GM19025 (cell line): ENCODE results near the gene RRP15.
"Not testable (repeated sequence)": the region's sequence is repeated elsewhere in the genome, so short reads cannot be mapped to it uniquely, and the experiment has no call there.

Experiments
- ATAC-seq: cut with Tn5 transposase; IDR thresholded peaks from one replicate; pipeline ENCODE4 v1.9.1; 2021; ENCODE audit warnings: mild to moderate bottlenecking, low read depth, moderate library complexity; ENCODE audit not compliant: unreplicated experiment

Gene RRP15

DNA sequence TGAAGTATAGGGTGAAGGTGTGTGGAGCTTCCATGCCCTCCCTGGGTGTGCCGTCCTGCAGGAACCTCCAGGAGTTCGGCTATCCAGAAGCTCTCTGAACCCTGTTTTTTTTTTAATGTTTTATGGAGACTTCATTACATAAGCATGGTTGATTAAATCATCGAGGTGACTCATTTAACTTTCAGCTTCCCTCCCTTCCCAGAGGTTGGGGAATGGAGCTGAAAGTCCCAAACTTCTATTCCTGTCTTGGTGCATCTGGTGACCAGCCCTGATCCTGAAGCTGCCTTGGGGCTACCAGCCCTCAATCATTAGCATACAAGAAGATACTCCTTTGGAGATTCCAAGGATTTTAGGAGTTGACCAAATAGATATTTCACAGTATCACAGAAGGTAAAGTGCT lies 9.5 kb downstream of the RRP15 start:
- ATAC-seq = no peak

DNA sequence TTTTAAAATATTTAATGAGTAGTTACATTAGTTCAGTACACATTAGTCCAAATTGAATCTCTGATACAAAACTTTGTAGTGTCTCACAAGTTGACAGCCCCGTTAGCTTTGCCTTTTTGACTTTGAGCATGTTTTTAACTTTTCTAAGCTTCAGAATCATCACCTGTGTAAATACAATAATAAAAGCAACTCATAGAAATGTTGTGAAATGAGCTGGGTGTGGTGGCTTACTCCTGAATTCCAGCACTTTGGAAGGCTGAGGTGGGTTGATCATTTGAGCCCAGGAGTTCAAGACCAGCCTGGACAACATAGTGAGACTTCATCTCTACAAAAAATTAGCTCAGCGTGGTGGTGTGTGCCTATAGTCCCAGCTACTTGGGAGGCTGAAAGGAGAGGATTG lies 11.1 kb downstream of the RRP15 start:
- ATAC-seq = no peak

DNA sequence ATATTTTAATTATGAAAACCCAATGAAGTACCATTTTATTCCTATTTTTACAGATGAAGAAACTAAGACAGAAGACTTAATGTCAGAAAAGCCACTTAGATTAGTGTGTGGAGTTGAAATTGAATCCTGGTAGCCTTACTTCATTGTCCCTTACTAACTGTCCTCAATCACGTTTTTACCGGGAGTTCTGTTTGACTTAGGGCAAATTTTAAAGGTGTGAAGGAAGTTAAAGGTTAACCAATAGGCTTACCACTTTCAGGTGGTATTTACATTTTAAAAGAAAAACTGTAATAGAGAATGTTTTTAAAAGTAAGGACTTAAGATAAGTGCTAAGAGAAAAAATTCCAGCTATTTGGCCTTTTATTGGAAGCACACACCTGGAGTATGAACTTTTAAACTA lies 12.4 kb downstream of the RRP15 start:
- ATAC-seq = no peak

DNA sequence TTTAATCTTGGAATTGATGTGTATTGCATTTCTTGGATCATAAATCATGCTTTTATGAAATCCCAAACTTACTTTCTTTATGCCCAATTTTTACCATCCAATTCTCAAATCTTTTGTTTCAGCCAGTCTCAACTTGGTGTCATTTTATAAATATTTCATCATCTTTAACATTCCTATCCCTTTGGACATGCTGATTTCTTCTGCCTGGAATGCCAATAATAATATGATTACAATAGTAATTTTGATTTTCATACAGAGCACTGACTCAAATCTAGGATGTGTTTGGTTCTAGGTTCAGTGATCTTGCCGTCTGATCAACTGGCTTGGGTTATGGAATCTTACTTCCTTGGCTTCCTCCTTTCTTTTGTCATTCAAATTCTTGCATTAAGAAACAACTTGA lies 12.8 kb downstream of the RRP15 start:
- no peak for ATAC-seq

DNA sequence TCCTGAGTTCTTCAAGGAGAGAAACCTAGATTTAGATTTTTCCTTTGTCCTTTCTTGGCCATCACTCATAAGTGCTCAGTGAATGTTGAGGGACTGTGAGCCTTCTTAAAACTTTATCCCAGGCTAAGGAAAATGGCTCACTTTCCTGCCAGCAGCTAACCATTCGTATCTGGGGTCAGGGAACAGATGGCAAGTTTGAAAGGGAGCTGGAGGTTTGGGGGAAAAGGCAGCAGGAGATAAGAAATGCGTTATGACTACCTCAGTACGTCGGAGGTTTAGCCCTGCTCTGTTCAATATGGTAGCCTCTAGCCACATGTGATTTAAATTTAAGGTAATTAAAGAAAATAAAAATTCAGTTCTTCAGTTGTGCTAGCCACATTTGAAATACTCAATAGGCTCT lies 13.3 kb downstream of the RRP15 start:
- no peak for ATAC-seq

DNA sequence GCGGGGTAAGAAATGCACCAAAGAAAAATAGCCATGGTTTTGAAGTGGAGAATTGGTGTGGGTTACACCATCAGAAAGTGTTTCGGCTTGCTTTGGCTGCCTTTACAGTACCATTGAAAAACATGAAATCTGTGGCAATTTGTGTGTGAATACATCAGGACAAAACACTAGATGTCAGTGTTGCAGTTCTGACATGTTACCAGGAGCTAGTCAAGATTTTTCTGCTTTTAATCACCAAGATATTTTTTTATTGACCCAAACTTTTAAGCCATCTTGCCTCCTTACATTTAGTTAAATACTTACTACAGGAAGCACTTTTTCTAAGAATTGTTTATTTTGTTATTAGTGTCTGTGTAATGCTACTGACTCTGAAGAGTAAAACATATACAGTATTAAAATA lies 14.3 kb downstream of the RRP15 start:
- no peak for ATAC-seq

DNA sequence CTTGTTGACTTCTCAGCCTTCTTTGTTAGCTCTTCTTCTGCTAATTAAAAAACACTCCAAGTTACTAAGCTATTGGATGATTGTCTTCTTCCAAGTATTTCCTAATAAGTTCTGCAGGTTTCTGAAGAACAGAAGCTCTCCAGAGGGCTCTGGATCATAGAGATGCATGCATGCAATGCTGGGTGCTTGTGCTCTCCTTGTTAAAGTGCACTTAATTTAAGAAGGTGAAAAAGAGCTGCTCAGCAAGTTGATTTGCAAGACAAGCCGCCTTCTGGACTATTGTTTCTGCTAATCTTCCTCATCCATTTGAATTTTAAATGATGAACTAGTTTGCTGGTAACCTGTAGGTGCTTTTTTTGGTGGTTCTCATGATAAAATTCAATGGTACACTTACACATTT lies 16.1 kb downstream of the RRP15 start:
- ATAC-seq = no peak

DNA sequence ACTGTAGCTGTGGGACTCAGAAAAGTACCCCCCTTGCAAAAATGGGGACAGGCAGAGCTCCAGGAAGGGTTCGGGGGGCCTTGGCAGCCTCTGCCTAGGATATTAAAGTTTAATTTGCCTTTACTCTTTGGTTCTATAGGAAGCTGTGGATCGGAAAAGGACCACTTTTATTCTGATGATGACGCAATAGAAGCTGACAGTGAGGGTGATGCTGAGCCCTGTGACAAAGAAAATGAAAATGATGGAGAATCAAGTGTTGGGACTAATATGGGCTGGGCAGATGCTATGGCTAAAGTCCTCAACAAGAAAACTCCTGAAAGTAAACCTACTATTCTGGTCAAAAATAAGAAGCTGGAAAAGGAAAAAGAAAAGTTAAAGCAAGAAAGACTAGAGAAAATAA lies 17.1 kb downstream of the RRP15 start:
- ATAC-seq = no peak

DNA sequence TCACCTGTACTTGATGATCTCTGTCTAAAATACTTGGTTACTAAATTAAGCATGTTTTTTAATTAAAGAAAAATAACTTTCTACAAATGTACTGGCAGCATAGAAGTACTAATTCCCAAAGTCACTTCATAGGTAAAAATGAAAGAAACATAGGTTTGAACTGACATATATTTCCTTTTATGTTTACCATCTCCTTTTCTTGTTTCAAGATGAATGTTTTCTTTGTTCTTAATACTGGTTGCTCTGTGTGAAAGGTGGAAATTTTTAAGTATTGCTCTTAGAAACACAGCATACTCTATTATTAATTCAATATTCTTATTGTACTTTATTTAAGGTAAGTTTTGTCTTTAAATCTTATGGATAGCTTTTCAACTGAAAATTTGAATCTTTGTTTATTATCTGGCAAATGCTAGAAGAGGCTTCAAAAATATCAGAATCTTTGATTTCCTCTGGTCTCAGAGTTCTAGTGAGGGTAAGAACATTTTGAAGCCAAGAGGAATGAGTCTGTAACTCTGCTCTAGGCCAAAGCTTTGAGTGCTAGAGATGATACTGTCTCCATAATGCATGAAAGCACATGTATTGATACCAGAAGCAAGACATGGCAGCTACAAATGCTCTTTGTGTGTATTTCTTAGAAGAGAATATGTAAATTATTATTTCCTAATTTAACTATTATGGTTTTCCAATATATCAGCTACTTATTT lies 18.2 kb downstream of the RRP15 start:
- no peak for ATAC-seq

DNA sequence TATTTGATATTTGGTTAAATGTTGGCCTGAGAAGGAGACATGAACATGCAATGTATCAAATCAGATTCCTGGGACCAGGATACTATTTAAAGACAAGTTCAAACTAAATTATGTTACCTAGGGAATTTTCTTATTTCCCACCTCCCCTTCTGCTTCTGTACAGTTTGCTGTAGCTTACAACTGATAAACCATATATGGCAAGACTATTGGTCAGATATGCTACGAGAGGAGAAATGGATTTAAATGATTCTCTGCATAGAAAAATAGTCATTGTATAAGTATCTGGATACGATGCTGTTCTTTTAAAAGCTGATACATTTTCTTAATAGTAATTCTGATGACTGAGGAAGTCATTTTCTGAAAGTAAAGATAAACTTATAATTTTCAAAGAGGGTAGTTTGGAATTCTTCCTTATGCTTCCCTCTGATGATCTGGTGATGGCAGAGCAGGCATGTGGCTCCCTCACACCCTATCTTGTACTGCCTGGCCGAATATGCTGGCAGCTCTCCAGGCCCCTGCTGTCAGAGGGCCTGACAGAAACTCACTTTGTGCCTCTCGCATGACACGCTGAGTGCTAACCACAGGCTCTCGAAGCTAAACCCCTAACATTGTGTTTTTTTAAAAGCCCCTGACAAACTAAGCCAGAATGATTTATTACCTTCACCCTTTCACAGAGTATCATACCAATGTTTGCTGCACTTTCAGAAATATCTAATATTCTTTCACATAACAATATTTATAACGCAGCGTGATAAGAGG lies 19.4 kb downstream of the RRP15 start:
- ATAC-seq = no peak

DNA sequence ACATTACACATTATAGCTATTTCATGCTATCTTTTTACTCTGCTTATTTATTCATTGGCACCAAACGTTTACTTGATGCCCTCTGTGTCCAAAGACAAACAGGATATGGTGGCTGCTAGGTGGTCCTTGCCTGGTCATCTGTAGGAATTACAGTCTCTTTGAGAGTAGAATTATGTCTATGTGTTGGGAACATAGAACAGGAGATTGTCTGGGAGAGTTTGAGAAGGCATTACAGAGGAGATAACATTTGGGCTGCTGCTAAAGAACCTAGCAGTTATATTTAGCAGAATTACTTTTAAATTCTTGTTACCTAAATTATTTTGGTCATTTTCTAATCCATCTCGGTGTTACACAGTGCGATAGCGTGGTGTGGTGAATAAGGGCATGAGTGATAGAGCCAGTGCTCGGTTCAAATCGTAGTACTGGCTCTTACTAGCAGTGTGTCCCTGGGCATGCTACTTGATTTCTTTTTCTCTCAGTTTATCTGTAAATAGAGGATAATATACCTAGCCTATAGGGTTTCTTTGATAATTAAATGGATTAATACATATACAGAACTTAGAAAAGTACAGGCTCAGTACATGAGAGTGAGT lies 20.5 kb downstream of the RRP15 start:
- no peak for ATAC-seq

DNA sequence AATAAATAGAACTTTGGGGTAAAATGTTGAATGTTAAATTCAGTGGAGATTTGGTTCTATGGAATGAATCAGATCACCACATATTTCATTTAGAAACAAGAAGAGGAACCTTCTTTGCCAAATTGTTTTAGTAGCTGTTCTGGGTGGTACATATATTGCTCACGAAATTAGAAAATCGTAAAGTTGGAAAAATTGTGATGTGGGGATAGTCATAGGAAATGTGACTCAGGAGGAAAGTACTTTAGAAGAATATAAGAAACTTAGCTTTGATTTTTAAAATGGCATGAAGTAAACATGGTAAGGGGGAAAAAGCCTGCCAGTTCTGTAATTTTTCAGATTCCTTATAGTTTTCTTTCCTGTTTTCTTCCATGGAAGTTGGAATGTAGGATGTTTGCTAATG lies 27.4 kb downstream of the RRP15 start:
- no peak for ATAC-seq

DNA sequence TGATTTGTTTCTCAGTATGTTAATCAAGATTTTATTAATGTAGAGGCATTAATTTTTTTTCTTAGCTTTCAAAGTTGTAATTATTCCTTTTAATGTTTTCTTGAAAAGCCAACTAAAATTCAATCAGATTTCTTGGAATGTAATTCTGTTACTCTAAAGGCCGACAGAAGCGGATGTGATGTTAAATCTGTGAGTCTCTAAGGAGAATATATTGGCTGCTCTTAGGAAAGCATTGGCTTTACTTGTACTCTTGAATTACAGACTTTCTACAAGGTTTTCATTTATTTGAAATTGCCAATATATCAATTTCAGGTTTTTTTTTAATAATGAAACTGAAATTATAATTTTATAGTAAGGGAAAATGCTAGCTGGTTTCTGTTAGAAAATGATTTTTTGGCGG lies 29.2 kb downstream of the RRP15 start:
- no peak for ATAC-seq

DNA sequence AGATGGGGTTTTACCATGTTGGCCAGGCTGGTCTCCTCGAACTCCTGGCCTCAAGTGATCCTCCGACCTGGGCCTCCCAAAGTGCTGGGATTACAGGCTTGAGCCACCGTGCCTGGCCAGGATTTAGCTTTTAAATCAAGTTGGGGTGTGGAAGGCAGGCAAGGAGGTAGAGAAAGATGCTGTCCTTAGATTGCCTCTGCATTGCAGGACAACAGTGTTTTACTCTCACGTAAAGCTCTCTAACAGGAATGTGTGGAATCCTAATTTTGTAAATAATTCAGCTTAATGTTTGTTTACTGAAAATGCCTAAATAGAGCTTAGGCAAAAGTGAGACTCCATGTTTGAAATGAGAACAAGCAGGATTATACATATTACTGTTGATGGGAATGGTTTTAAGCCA lies 30.5 kb downstream of the RRP15 start:
- ATAC-seq = no peak

DNA sequence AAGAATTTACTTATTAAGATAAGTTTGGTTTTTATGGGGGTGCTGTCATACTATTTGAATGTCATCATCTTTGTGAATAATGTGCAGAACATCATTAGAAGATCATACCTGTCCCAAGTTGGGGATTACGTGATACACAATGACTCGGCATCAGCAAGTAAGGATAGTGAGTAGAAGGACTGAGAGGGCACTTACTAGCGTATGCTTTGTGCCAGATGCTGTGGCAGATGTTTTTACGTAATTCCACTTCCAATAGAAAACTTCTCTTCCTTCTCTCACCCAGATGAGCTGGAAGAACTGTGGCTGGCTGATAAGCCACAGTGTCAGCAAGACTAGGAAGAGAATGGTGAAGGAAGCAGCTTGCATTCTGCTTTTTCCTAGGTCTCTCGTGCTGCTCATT lies 32.0 kb downstream of the RRP15 start:
- no peak for ATAC-seq

DNA sequence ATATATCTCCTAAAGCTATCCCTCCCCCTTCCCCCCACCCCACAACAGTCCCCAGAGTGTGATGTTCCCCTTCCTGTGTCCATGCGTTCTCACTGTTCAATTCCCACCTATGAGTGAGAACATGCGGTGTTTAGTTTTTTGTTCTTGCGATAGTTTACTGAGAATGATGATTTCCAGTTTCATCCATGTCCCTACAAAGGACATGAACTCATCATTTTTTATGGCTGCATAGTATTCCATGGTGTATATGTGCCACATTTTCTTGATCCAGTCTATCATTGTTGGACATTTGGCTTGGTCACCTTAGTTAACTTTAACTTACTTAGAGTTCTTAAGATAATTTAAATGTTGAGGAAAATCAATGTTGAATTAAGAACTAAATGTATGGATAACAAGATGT lies 35.1 kb downstream of the RRP15 start:
- not testable (repeated sequence) for ATAC-seq

DNA sequence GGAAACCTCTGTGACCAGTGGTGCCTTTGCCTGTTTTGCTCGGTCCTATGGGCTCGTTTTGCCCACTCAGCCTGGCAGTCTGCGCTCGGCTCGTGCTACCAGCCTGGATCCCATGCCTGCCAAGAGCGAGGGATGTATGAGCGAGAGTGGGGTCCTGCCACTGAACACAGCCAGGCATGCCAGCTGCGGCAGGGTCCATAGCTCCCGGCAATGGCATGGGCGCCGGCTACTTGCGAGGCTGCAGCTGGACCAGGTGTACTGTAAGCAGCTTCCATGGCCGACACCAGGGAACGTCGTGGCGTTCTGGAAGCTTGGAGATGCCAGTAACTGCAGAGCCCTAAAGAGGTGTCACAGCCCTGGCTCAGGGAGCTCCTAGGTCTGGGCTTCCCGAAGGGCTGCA lies 37.7 kb downstream of the RRP15 start:
- ATAC-seq = no peak

DNA sequence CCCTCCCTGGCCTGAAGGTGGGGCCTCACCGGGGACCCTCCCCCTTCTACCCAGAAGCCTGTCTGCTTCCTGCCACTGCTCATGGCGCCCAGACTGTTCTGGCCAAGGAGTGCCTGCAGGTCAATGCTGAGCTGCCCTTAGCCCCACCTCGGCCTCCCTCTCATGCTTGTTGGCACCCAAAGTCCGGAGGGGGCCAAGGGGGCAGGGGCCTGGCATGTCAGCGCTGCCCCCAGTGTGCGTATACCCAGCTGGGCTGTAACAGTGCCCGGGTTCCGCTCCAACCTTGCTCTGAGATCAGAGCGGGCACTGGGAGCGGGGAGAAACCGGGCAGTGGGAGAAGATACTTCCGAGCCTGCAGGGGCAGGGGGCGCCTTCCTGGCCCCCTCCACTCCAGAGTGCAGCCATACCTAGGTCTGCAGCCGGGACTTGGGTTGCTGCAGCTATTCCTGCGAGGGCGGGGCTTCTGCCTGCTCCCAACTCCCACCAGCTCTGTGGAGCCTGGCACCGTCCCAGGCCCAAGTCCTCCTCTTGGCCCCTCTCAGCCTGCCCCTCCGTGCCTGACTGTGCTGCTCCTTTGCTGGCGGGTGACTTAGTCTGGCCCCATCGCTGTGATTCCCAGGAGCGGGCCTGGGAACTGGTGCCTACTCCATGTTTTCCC lies 38.6 kb downstream of the RRP15 start:
- ATAC-seq = no peak

DNA sequence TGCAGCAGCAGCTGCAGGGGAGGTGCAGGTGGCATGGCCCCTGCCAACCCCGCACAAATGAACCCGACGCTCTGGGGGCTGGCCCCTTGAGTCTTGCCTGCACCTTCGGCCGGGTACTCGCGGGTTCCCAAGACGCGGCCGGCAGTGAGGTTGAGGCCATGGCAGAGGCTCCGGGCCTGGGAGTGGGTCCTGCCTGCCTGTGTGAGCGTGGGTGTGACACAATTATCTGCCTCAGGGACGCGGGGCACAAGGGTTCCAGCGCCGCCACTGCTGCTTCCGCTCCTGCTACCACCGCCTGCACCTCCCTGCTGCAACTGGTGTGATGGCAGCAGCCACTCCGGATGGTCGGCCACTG lies 39.1 kb downstream of the RRP15 start:
- ATAC-seq = no peak

DNA sequence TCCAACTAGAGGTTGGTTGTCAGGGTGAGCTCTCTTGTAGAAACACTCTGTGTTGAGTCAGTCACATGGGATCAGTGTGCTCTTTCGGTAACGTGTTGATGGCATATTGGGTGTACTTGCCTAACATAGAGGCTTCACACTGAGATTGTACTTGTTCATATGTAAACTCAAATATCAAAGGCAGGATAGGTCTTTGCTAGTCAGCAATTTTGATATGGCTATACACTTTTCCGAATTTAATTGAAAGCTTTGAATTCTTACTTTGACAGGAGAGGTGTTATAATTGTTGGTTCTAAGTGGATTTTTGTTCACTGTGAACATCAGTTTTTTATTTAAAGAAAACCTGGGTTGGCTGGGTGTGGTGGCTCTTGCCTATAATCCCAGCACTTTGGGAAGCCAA lies 43.7 kb downstream of the RRP15 start:
- ATAC-seq = no peak

DNA sequence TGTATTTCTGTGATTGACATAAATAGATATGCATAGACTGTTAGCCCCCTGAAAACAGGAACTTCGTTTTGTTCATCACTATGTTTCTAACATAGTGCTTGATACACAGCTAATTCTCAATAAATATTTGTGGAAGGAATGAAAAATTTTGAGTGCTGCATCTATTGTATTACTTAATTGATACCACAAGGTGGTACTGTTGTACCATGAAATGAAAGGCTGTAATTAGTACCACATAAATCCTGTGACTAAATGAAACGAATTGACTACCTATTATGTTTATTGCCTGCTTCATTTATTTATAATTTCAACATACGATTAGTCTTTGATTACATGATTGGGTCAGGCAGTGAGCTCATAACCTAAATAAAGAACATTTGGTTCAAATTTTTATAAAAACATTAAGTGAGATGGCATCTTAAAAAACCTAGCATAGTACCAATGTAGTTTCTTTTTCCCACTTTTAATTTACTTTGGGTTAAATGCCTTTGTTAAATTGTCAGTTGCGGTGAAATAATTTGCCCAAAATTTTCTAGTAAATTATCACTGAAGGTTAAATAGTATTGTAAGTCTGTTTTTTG lies 45.0 kb downstream of the RRP15 start:
- no peak for ATAC-seq
